Aorta (tissue), 5 donors: Measurements from ENCODE around the gene XYLT2. TPM values are rescaled to one million over a fixed set of nuclear protein-coding genes. Genes with fewer than 3 reads are reported as not detected.
A peak's percentile ranks its signal among the peaks of the same experiment; 100 is the strongest.

ENCODE experiments used
- ATAC-seq: fragments of 200-7000 bp; cut with Tn5 transposase; one replicate; pipeline ENCODE4 v1.9.1; 2022; ENCODE audit warnings: moderate library complexity; ENCODE audit not compliant: low FRiP score
- DNase-seq, 2 donors: peaks; one replicate each; pipeline ENCODE4 v3.0.0-alpha.2; 2020
- H3K27ac ChIP-seq, 2 donors: one replicate each; pipeline ENCODE4 v1.5.1; 2013; ENCODE audit warnings: low read length in 2 of 2, mild to moderate bottlenecking in 2 of 2, moderate library complexity in 2 of 2, control low read depth in 1 of 2, inconsistent platforms in 1 of 2, low read depth in 1 of 2
- H3K27me3 ChIP-seq, 2 donors: one replicate each; pipeline ENCODE4 v1.6.1; 2013; ENCODE audit warnings: control low read depth in 1 of 2, low read length in 1 of 2, mild to moderate bottlenecking in 1 of 2, moderate library complexity in 1 of 2; ENCODE audit not compliant: insufficient read depth in 2 of 2, control insufficient read depth in 1 of 2
- H3K36me3 ChIP-seq, 2 donors: one replicate each; pipeline ENCODE4 v1.6.1; 2013; ENCODE audit warnings: control low read depth in 1 of 2, low read length in 1 of 2, mild to moderate bottlenecking in 1 of 2; ENCODE audit not compliant: insufficient read depth in 2 of 2, control insufficient read depth in 1 of 2
- H3K4me1 ChIP-seq, 2 donors: one replicate each; pipeline ENCODE4 v1.6.1; 2013; ENCODE audit warnings: low read length in 2 of 2, control low read depth in 1 of 2, mild to moderate bottlenecking in 1 of 2, moderate library complexity in 1 of 2; ENCODE audit not compliant: insufficient read depth in 2 of 2, control insufficient read depth in 1 of 2
- H3K4me3 ChIP-seq, 2 donors: one replicate each; pipeline ENCODE4 v1.5.1; 2013; ENCODE audit warnings: low read length in 2 of 2, control low read depth in 1 of 2, mild to moderate bottlenecking in 1 of 2
- H3K9me3 ChIP-seq: one replicate; pipeline ENCODE4 v1.6.1; 2013; ENCODE audit warnings: mild to moderate bottlenecking, low read length; ENCODE audit not compliant: control insufficient read depth
- WGBS, 2 donors: extraction: QIAGEN DNeasy Blood & Tissue Kit; methylation state at CpG; one replicate each; pipeline ENCODE4 v1.1.7; 2013; 5-methylcytosine and 5-hydroxymethylcytosine counted together
- intact Hi-C, 2 donors: fragments of 100-400 bp; cut with DNase I; formaldehyde crosslinking; loops; one replicate each; pipeline versions ENCODE4 v1.14.2 to v1.15.0; 2022
- polyA plus RNA-seq, 2 donors: library from polyadenylated mRNA; stranded (reverse); fragments of 200-250 nt; gene quantifications; one replicate each; pipeline ENCODE4 v1.2.3, GENCODE V29; 2013
- total RNA-seq, 2 donors: library from RNA; stranded (reverse); fragmentation: NEBNext Ultra II Directional; extraction: Animal tissue kit (Norgen Biotek cat#: 25700); gene quantifications; one replicate each; pipeline ENCODE4 v1.2.1, GENCODE V29; 2021
- donor health status: healthy with polysubstance abuse.
- donor health status: Bipolar disorder and iron deficiency.
- donor health status: DM: no; HTN: no; CAD: no.
- donor health status: DM: no; HTN: no; CAD: no.
- donor health status: DM: yes; HTN: yes; CAD: no.

XYLT2 gene
- total and polyA plus RNA-seq, 4 donors = 4.0 to 22.2 (median 17.8) TPM

GRCh38 chr17:50363217-50364060, 17.5 kb downstream of the XYLT2 start:
- peaks cover 0 to 4% of the 10 kb centered on the region in 2 donors for H3K36me3 ChIP-seq
- 38 to 40% methylated on average over 8 of the region's 8 CpGs for WGBS, 2 donors
- H3K27ac ChIP-seq = no peak overlapping the region
- DNase-seq = peak in 1 of 2 donors; percentile 53
- intact Hi-C loops = no loop called here
- ATAC-seq = no peak
- H3K4me3 ChIP-seq = no peak overlapping the region
- H3K4me1 ChIP-seq = no peaks in the 10 kb centered on the region
- no peaks in the 10 kb centered on the region for H3K9me3 ChIP-seq
- no peaks in the 10 kb centered on the region for H3K27me3 ChIP-seq

GRCh38 chr17:50364061-50364458, 18.1 kb downstream of the XYLT2 start:
- intact Hi-C loops = no loop called here
- Histone ChIP-seq H3K4me1 (no peaks in the 10 kb centered on the region), H3K27me3 (no peaks in the 10 kb centered on the region), H3K36me3 (peaks cover 0 to 4% of the 10 kb centered on the region in 2 donors), H3K4me3 (no peak overlapping the region), H3K27ac (no peak overlapping the region), H3K9me3 (no peaks in the 10 kb centered on the region)
- peak in 1 of 2 donors; percentile 70 for DNase-seq
- 55 to 65% methylated on average over 4 of the region's 4 CpGs for WGBS, 2 donors
- no peak for ATAC-seq

GRCh38 chr17:50364715-50365114, 18.8 kb downstream of the XYLT2 start:
- Histone ChIP-seq H3K36me3 (peaks cover 0 to 5% of the 10 kb centered on the region in 2 donors), H3K27ac (no peak overlapping the region), H3K4me1 (no peaks in the 10 kb centered on the region), H3K4me3 (no peak overlapping the region), H3K9me3 (no peaks in the 10 kb centered on the region), H3K27me3 (no peaks in the 10 kb centered on the region)
- ATAC-seq (no peak), DNase-seq (peak in 1 of 2 donors; percentile 56)
- intact Hi-C loops = no loop called here
- 58 to 65% methylated on average over 9 of the region's 9 CpGs for WGBS, 2 donors

- Histone ChIP-seq H3K27me3 (no peaks in the 10 kb centered on the region), H3K4me3 (no peak overlapping the region), H3K4me1 (no peaks in the 10 kb centered on the region), H3K27ac (no peak overlapping the region), H3K9me3 (no peaks in the 10 kb centered on the region), H3K36me3 (peaks cover 0 to 9% of the 10 kb centered on the region in 2 donors)
- intact Hi-C loops = no loop called here
- ATAC-seq = no peak
- no peak for DNase-seq
- 50 to 53% methylated on average over 2 of the region's 2 CpGs for WGBS, 2 donors
Observed at GRCh38 chr17:50365165-50365564, 19.2 kb downstream of the XYLT2 start.

GRCh38 chr17:50365649-50366393, 19.9 kb downstream of the XYLT2 start:
- Histone ChIP-seq H3K4me1 (no peaks in the 10 kb centered on the region), H3K27me3 (no peaks in the 10 kb centered on the region), H3K4me3 (no peak overlapping the region), H3K9me3 (no peaks in the 10 kb centered on the region), H3K36me3 (peaks cover 0 to 11% of the 10 kb centered on the region in 2 donors), H3K27ac (no peak overlapping the region)
- WGBS, 2 donors = 87 to 89% methylated on average over 14 of the region's 14 CpGs
- peak in 1 of 2 donors; percentile 55 for DNase-seq
- ATAC-seq = no peak
- intact Hi-C loops = no loop called here

GRCh38 chr17:50367401-50367800, 21.5 kb downstream of the XYLT2 start:
- H3K4me1 ChIP-seq = no peaks in the 10 kb centered on the region
- WGBS, 2 donors = 82 to 90% methylated on average over 1 of the region's 1 CpG
- intact Hi-C loops = no loop called here
- no peaks in the 10 kb centered on the region for H3K27me3 ChIP-seq
- ATAC-seq (no peak), DNase-seq (peak in 1 of 2 donors; percentile 31)
- H3K27ac ChIP-seq = no peak overlapping the region
- no peak overlapping the region for H3K4me3 ChIP-seq
- no peaks in the 10 kb centered on the region for H3K9me3 ChIP-seq
- H3K36me3 ChIP-seq = peaks cover 0 to 11% of the 10 kb centered on the region in 2 donors

- Histone ChIP-seq H3K4me1 (no peaks in the 10 kb centered on the region), H3K36me3 (peaks cover 0 to 11% of the 10 kb centered on the region in 2 donors), H3K27ac (no peak overlapping the region), H3K4me3 (no peak overlapping the region), H3K27me3 (no peaks in the 10 kb centered on the region), H3K9me3 (no peaks in the 10 kb centered on the region)
- ATAC-seq (no peak), DNase-seq (peak in 1 of 2 donors; percentile 35)
- 82 to 83% methylated on average over 5 of the region's 5 CpGs for WGBS, 2 donors
- intact Hi-C loops = no loop called here
Observed at GRCh38 chr17:50370052-50370451, 24.1 kb downstream of the XYLT2 start.

- WGBS, 2 donors = 95 to 98% methylated on average over 2 of the region's 2 CpGs
- DNase-seq (peak in 1 of 2 donors; percentile 2), ATAC-seq (no peak)
- H3K4me3 ChIP-seq = no peak overlapping the region
- H3K9me3 ChIP-seq = no peaks in the 10 kb centered on the region
- no peaks in the 10 kb centered on the region for H3K4me1 ChIP-seq
- H3K27me3 ChIP-seq = no peaks in the 10 kb centered on the region
- H3K27ac ChIP-seq = no peak overlapping the region
- peaks cover 0 to 9% of the 10 kb centered on the region in 2 donors for H3K36me3 ChIP-seq
- intact Hi-C loops = no loop called here
Observed at GRCh38 chr17:50371526-50371925, 25.6 kb downstream of the XYLT2 start.
